AG04449 (cell line): ENCODE measurements around the gene DQX1.

Experiments used
- CTCF ChIA-PET: fragments of 350-600 bp; formaldehyde crosslinking; extraction: SDS; loops from one replicate; lab custom pipeline; 2021; ENCODE audit warnings: antibody characterized with exemption; lab: Yijun Ruan, JAX
- POLR2A ChIA-PET: fragments of 400-600, 350-600 bp; formaldehyde crosslinking; extraction: SDS; loops from one replicate; lab custom pipeline; 2020; ENCODE audit warnings: antibody characterized with exemption, inconsistent platforms; lab: Yijun Ruan, JAX
- DNase-seq: peaks from one replicate; pipeline ENCODE4 v3.0.0-alpha.2; 2010; ENCODE audit warnings: low read depth, low spot score
- H3K4me3 ChIP-seq: 2 replicates; pipeline ENCODE4 v1.5.1; 2011; ENCODE audit warnings: low read depth, mild to moderate bottlenecking, control low read depth, low read length
- TF ChIP-seq, protein P1 (sequence below): IDR thresholded peaks from one replicate; pipeline ENCODE4 v1.5.1; 2011; ENCODE audit warnings: mild to moderate bottlenecking, moderate library complexity, low read length, control low read depth, inconsistent platforms; ENCODE audit not compliant: insufficient read depth; ENCODE audit errors: missing control alignments

The DQX1 gene

DNA sequence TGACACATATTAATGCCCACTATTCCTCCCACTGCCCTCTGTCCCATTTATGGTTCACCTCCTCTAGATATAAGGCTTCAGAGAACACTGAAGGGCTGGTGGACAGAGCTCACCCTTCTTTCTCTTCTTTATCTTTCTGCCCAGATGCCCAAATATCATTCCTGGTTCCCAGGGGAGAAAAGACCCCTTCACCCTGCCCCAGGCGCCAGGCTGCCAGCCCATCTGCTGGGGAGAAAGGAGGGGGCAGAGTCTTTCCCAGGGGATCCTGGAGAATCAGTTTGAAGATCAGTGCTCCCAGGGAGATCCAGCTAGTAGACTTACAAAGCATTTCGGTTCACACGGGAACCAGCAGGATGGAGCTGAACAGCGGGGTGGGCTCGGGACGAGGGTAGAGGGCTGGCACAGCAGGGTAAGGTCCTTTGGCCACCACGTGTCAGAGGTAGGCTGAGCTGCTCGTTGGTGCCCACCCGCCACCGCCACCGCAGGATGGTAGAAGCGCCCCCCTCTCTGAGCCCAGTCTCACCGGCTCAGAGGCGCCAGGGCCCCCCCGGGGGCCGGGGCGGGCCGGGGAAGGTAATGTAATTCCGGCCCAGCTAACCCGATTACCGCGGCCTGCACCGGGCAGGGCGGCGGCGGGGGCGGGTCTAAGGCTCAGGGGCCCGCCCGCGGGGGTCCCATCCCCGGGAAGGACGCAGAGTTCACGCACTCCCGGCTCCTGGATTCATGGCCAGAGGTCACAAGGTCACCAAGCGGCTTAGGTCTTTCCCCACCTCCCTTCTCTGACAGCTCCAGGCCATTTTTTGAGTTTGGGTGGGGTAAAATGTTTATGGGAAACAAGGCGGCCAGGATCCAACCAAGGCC, 13.1 kb downstream of the DQX1 start:
- no peak overlapping the region for H3K4me3 ChIP-seq
- DNase-seq, result no peak
- TF ChIP-seq, protein P1, sequence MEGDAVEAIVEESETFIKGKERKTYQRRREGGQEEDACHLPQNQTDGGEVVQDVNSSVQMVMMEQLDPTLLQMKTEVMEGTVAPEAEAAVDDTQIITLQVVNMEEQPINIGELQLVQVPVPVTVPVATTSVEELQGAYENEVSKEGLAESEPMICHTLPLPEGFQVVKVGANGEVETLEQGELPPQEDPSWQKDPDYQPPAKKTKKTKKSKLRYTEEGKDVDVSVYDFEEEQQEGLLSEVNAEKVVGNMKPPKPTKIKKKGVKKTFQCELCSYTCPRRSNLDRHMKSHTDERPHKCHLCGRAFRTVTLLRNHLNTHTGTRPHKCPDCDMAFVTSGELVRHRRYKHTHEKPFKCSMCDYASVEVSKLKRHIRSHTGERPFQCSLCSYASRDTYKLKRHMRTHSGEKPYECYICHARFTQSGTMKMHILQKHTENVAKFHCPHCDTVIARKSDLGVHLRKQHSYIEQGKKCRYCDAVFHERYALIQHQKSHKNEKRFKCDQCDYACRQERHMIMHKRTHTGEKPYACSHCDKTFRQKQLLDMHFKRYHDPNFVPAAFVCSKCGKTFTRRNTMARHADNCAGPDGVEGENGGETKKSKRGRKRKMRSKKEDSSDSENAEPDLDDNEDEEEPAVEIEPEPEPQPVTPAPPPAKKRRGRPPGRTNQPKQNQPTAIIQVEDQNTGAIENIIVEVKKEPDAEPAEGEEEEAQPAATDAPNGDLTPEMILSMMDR, result no peak
- CTCF ChIA-PET, result interaction anchor here (1.0 to 1.1 kb wide), 2 partner anchors 9 to 19 kb away, joined by 3 read pairs; no protein-coding TSS in a partner anchor
- POLR2A ChIA-PET, result no interaction called here

DNA sequence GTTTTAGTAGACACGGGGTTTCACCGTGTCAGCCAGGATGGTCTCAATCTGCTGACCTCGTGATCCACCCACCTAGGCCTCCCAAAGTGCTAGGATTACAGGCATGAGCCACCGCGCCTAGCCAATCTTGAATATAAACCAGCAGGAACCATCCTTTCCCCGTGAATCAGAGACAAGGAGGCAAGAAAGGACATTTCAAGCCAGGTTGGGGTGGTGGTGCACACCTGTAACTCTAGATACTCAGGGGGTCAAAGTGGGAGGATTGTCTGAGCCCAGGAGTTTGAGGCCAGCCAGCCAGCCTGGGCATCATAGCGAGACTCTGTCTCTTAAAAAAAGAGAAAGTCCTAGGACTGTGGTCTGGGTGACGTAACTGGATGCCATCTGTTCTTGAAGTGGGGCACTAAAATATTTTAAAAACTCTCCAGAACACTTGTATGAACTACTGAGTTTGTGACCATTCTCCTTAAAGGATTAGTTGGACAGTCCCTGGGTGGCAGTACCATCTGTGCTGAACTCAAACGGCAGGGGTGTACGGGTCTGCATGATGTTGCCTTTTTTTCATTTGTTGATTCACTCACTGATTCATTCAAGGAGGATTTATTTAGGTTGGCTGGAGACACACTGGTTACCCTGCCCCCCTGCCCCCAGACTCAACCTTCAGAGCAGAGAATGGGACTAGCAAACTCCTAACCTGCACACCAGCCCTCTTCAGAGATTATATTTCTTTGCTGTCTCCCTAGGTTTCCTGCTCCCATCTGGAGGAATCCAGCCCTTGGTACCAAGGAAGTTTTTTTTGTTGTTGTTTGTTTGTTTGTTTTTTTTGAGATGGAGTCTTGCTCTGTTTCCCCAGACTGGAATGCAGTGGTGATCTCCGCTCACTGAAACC, 14.7 kb downstream of the DQX1 start:
- TF ChIP-seq, protein P1, result no peak
- CTCF ChIA-PET, result interaction anchor here (13.6 kb wide), 1 partner anchor 76 kb away, joined by 202 read pairs; no protein-coding TSS in a partner anchor
- H3K4me3 ChIP-seq, result no peak overlapping the region
- POLR2A ChIA-PET, result no interaction called here
- DNase-seq, result no peak

DNA sequence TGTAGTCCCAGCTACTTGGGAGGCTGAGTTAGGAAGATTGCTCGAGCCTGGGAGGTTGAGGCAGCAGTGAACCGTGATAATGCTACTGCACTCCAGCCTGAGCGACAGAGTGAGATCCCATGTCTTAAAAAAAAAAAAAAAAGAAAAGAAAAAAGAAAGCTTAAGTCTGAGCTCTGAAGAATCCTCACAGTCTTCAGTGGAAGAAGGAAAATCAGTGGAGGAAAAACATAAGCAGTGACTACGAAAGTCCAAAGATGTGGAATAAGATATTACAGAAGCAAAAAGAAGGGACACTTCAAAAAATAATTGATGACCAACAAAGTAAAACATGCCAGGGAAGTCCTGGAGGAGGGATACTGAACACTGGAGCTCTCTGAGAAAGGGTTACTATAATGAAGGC, 15.8 kb downstream of the DQX1 start:
- POLR2A ChIA-PET, result no interaction called here
- no peak overlapping the region for H3K4me3 ChIP-seq
- DNase-seq, result no peak
- TF ChIP-seq, protein P1, result no peak
- CTCF ChIA-PET, result interaction anchor here (2.7 to 13.6 kb wide), 2 partner anchors 28 to 77 kb away, joined by 18 to 202 read pairs; partner anchors contain the start of genes CCDC142 and TTC31

DNA sequence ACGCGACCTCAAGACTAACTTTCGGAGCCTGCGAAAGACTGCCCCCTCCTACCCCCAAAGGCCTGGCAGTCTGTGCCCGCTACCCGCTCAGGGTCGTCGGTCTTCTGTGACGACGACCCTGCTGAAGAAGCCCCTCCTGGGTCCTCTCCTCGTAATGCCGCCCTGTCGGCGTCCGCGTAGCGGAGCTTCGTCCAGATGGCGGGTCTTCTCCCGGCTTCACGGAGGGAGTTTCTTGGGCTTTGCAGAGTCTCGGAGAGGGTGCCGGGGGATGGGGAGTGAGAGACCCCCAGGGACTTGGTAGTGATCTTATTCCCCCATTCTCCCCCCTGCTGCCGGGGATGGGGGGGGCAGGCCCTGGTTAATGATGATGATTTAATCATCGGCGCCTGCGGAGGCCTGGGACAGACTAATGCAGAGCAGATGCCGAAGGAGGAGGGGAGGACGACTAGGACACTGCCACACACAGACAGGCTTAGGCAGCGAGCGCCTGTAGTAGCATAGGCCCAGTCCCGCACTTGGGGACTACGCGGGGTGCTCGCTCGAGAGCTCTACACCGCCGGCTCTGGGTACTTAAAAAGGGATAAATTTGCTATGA, 18.0 kb downstream of the DQX1 start:
- ChIA-PET CTCF (interaction anchor here (0.7 to 13.6 kb wide), 9 partner anchors 10 to 79 kb away, joined by 3 to 202 read pairs (median 7); partner anchors contain the start of genes AUP1, CCDC142, HTRA2 and TTC31), POLR2A (interaction anchor here (0.9 to 1.0 kb wide), 2 partner anchors 8 to 76 kb away, joined by 3 to 4 read pairs; no protein-coding TSS in a partner anchor)
- DNase-seq, result no peak
- peak overlapping the region; percentile 100 for H3K4me3 ChIP-seq
- TF ChIP-seq, protein P1, result no peak

GRCh38 chr2:74507145-74507925, 18.7 kb downstream of the DQX1 start, which contains the start of gene PCGF1:
Gene PCGF1 (minus strand): TSS chr2:74507695. CDS start chr2:74507668, 27 bp downstream.
- peak; percentile 87 for DNase-seq
- TF ChIP-seq, protein P1, result peak; percentile 70
- CTCF ChIA-PET, result interaction anchor here (0.7 to 13.6 kb wide), 11 partner anchors 10 to 80 kb away, joined by 3 to 202 read pairs (median 4); partner anchors contain the start of genes AUP1, CCDC142, HTRA2 and TTC31
- POLR2A ChIA-PET, result interaction anchor here (0.9 to 1.5 kb wide), 3 partner anchors 9 to 77 kb away, joined by 3 to 4 read pairs (median 3); no protein-coding TSS in a partner anchor
- H3K4me3 ChIP-seq, result peak within 1 kb of the TSS; percentile 100
